Mesendoderm (in vitro differentiated cells): Measurements from ENCODE around the gene SNX27.
A peak's percentile ranks its signal among the peaks of the same experiment; 100 is the strongest.

Source experiments
- DNase-seq: peaks from one replicate; pipeline ENCODE4 v3.0.0; 2013
- H2AK5ac ChIP-seq: 2 replicates; pipeline ENCODE4 v1.6.1; 2013; ENCODE audit warnings: low read length, inconsistent platforms
- H2BK120ac ChIP-seq: 2 replicates; pipeline ENCODE4 v1.6.1; 2013; ENCODE audit warnings: low read depth, mild to moderate bottlenecking, low read length, moderate library complexity, mixed read lengths
- H2BK15ac ChIP-seq: replicated peaks from 2 replicates; pipeline ENCODE4 v1.6.1; 2013; ENCODE audit warnings: low read depth, mild to moderate bottlenecking, moderate library complexity
- H2BK5ac ChIP-seq: 2 replicates; pipeline ENCODE4 v1.6.1; 2013; ENCODE audit warnings: low read length, inconsistent platforms
- H3K18ac ChIP-seq: 2 replicates; pipeline ENCODE4 v1.6.1; 2013; ENCODE audit warnings: mild to moderate bottlenecking, low read length, mixed read lengths
- H3K23ac ChIP-seq: one replicate; pipeline ENCODE4 v1.6.1; 2013; ENCODE audit warnings: low read length
- H3K27ac ChIP-seq: 2 replicates; pipeline ENCODE4 v1.5.1; 2013; ENCODE audit warnings: low read depth, mild to moderate bottlenecking, inconsistent platforms, low read length, moderate library complexity
- H3K27me3 ChIP-seq: 2 replicates; pipeline ENCODE4 v1.6.1; 2013; ENCODE audit warnings: low read length, control low read depth, mild to moderate bottlenecking, inconsistent platforms; ENCODE audit not compliant: insufficient read depth, poor library complexity
- H3K36me3 ChIP-seq: 2 replicates; pipeline ENCODE4 v1.6.1; 2013; ENCODE audit warnings: low read length, inconsistent platforms; ENCODE audit not compliant: control insufficient read depth, insufficient read depth
- H3K4ac ChIP-seq: one replicate; pipeline ENCODE4 v1.6.1; 2013; ENCODE audit warnings: low read depth, mild to moderate bottlenecking, low read length, moderate library complexity
- H3K4me1 ChIP-seq: 2 replicates; pipeline ENCODE4 v1.6.1; 2013; ENCODE audit warnings: low read depth, low read length, inconsistent platforms; ENCODE audit not compliant: control insufficient read depth
- H3K4me2 ChIP-seq: 2 replicates; pipeline ENCODE4 v1.6.1; 2013; ENCODE audit warnings: low read length
- H3K4me3 ChIP-seq: 2 replicates; pipeline ENCODE4 v1.5.1; 2013; ENCODE audit warnings: mild to moderate bottlenecking, low read length
- H3K56ac ChIP-seq: one replicate; pipeline ENCODE4 v1.6.1; 2013; ENCODE audit warnings: low read length
- H3K79me1 ChIP-seq: 2 replicates; pipeline ENCODE4 v1.6.1; 2013; ENCODE audit warnings: low read length, inconsistent platforms
- H3K79me2 ChIP-seq: 2 replicates; pipeline ENCODE4 v1.6.1; 2013; ENCODE audit warnings: mild to moderate bottlenecking, low read length; ENCODE audit not compliant: control insufficient read depth, insufficient read depth
- H3K9ac ChIP-seq: 2 replicates; pipeline ENCODE4 v1.6.1; 2013; ENCODE audit warnings: low read length, inconsistent platforms
- H4K5ac ChIP-seq: one replicate; pipeline ENCODE4 v1.6.1; 2013; ENCODE audit warnings: low read length
- H4K8ac ChIP-seq: one replicate; pipeline ENCODE4 v1.6.1; 2013; ENCODE audit warnings: low read depth, mild to moderate bottlenecking, control low read depth, low read length, moderate library complexity
- WGBS: extraction: QIAGEN DNeasy Blood & Tissue Kit; methylation state at CpG from one replicate; pipeline ENCODE4 v1.1.7; 2013; ENCODE audit warnings: low lambda C conversion rate, missing lambda C conversion rate; ENCODE audit not compliant: insufficient coverage; ENCODE audit errors: extremely low coverage; 5-methylcytosine and 5-hydroxymethylcytosine counted together

Gene SNX27

GRCh38 chr1:151686561-151686960 is 74.7 kb downstream of the SNX27 start:
- WGBS: no CpG with 5 or more reads among the region's 2 CpGs
- Histone ChIP-seq H2BK5ac (no peak overlapping the region), H3K4ac (no peak overlapping the region), H4K5ac (no peak overlapping the region), H3K9ac (no peak overlapping the region), H2BK120ac (no peak overlapping the region), H3K79me2 (no peaks in the 10 kb centered on the region), H3K4me2 (no peak overlapping the region), H3K27ac (no peak overlapping the region), H3K23ac (no peak overlapping the region), H3K79me1 (no peaks in the 10 kb centered on the region), H3K27me3 (no peaks in the 10 kb centered on the region), H4K8ac (no peak overlapping the region), H2AK5ac (no peak overlapping the region), H3K4me3 (no peak overlapping the region), H2BK15ac (no peak overlapping the region), H3K56ac (no peak overlapping the region), H3K36me3 (no peaks in the 10 kb centered on the region), H3K4me1 (no peaks in the 10 kb centered on the region), H3K18ac (no peak overlapping the region)
- no peak for DNase-seq

- H2BK5ac ChIP-seq: no peak overlapping the region
- H3K27me3 ChIP-seq: no peaks in the 10 kb centered on the region
- DNase-seq: no peak
- H3K9ac ChIP-seq: no peak overlapping the region
- no peak overlapping the region for H4K8ac ChIP-seq
- H3K27ac ChIP-seq: no peak overlapping the region
- H3K79me1 ChIP-seq: no peaks in the 10 kb centered on the region
- no peak overlapping the region for H3K18ac ChIP-seq
- no peaks in the 10 kb centered on the region for H3K36me3 ChIP-seq
- no peak overlapping the region for H3K56ac ChIP-seq
- H2AK5ac ChIP-seq: no peak overlapping the region
- WGBS: no CpG with 5 or more reads among the region's 4 CpGs
- no peaks in the 10 kb centered on the region for H3K4me1 ChIP-seq
- H3K4me2 ChIP-seq: no peak overlapping the region
- no peak overlapping the region for H3K4ac ChIP-seq
- no peak overlapping the region for H3K4me3 ChIP-seq
- H3K23ac ChIP-seq: no peak overlapping the region
- no peak overlapping the region for H4K5ac ChIP-seq
- no peak overlapping the region for H2BK120ac ChIP-seq
- H2BK15ac ChIP-seq: no peak overlapping the region
- H3K79me2 ChIP-seq: no peaks in the 10 kb centered on the region
Measured at GRCh38 chr1:151689494-151689893, 77.6 kb downstream of the SNX27 start.

GRCh38 chr1:151692226-151692625 is 80.4 kb downstream of the SNX27 start:
- Histone ChIP-seq H2BK5ac (no peak overlapping the region), H3K56ac (no peak overlapping the region), H3K27ac (no peak overlapping the region), H3K4ac (no peak overlapping the region), H3K79me2 (no peaks in the 10 kb centered on the region), H2AK5ac (no peak overlapping the region), H3K4me2 (no peak overlapping the region), H3K27me3 (no peaks in the 10 kb centered on the region), H3K36me3 (no peaks in the 10 kb centered on the region), H3K23ac (no peak overlapping the region), H3K4me3 (no peak overlapping the region), H4K5ac (no peak overlapping the region), H3K4me1 (no peaks in the 10 kb centered on the region), H3K18ac (no peak overlapping the region), H3K79me1 (no peaks in the 10 kb centered on the region), H2BK15ac (no peak overlapping the region), H4K8ac (no peak overlapping the region), H3K9ac (no peak overlapping the region), H2BK120ac (no peak overlapping the region)
- DNase-seq: no peak
- no CpG with 5 or more reads among the region's 3 CpGs for WGBS

- Histone ChIP-seq H4K5ac (no peak overlapping the region), H2BK15ac (no peak overlapping the region), H2BK5ac (no peak overlapping the region), H2BK120ac (no peak overlapping the region), H3K9ac (no peak overlapping the region), H3K4me1 (no peaks in the 10 kb centered on the region), H3K56ac (no peak overlapping the region), H3K4ac (no peak overlapping the region), H3K27ac (no peak overlapping the region), H3K18ac (no peak overlapping the region), H3K79me1 (no peaks in the 10 kb centered on the region), H3K36me3 (no peaks in the 10 kb centered on the region), H3K79me2 (no peaks in the 10 kb centered on the region), H3K4me3 (no peak overlapping the region), H4K8ac (no peak overlapping the region), H3K23ac (no peak overlapping the region), H3K4me2 (no peak overlapping the region), H3K27me3 (no peaks in the 10 kb centered on the region), H2AK5ac (no peak overlapping the region)
- peak; percentile 68 for DNase-seq
- WGBS: no CpG with 5 or more reads among the region's 4 CpGs
Measured at GRCh38 chr1:151693057-151693651, 81.3 kb downstream of the SNX27 start.

GRCh38 chr1:151701515-151701914 is 89.7 kb downstream of the SNX27 start:
- Histone ChIP-seq H3K4me1 (no peaks in the 10 kb centered on the region), H4K8ac (no peak overlapping the region), H2BK120ac (no peak overlapping the region), H2AK5ac (no peak overlapping the region), H4K5ac (no peak overlapping the region), H3K56ac (no peak overlapping the region), H3K23ac (no peak overlapping the region), H2BK15ac (no peak overlapping the region), H3K4me3 (no peak overlapping the region), H3K79me2 (no peaks in the 10 kb centered on the region), H3K27ac (no peak overlapping the region), H3K36me3 (peaks cover 2% of the 10 kb centered on the region), H3K27me3 (no peaks in the 10 kb centered on the region), H3K4ac (no peak overlapping the region), H2BK5ac (no peak overlapping the region), H3K79me1 (no peaks in the 10 kb centered on the region), H3K4me2 (no peak overlapping the region), H3K18ac (no peak overlapping the region), H3K9ac (no peak overlapping the region)
- WGBS: no CpG with 5 or more reads among the region's 5 CpGs
- no peak for DNase-seq

- Histone ChIP-seq H2BK5ac (no peak overlapping the region), H2BK15ac (no peak overlapping the region), H3K4me3 (no peak overlapping the region), H3K27me3 (no peaks in the 10 kb centered on the region), H3K4me1 (no peaks in the 10 kb centered on the region), H3K56ac (no peak overlapping the region), H2BK120ac (no peak overlapping the region), H3K23ac (no peak overlapping the region), H3K27ac (no peak overlapping the region), H3K79me2 (no peaks in the 10 kb centered on the region), H3K79me1 (no peaks in the 10 kb centered on the region), H4K5ac (no peak overlapping the region), H3K9ac (no peak overlapping the region), H2AK5ac (no peak overlapping the region), H3K18ac (no peak overlapping the region), H4K8ac (no peak overlapping the region), H3K4me2 (no peak overlapping the region), H3K4ac (no peak overlapping the region), H3K36me3 (peaks cover 2% of the 10 kb centered on the region)
- WGBS: no CpG with 5 or more reads among the region's 8 CpGs
- DNase-seq: no peak
Measured at GRCh38 chr1:151702936-151703335, 91.1 kb downstream of the SNX27 start.
